GM19023 (cell line): ENCODE results near the gene FSHB.
"Not testable (repeated sequence)": the region's sequence is repeated elsewhere in the genome, so short reads cannot be mapped to it uniquely, and the experiment has no call there.

ENCODE experiments used
- ATAC-seq: cut with Tn5 transposase; IDR thresholded peaks from one replicate; pipeline ENCODE4 v1.9.1; 2021; ENCODE audit warnings: mild to moderate bottlenecking, moderate library complexity; ENCODE audit not compliant: unreplicated experiment

The FSHB gene

DNA sequence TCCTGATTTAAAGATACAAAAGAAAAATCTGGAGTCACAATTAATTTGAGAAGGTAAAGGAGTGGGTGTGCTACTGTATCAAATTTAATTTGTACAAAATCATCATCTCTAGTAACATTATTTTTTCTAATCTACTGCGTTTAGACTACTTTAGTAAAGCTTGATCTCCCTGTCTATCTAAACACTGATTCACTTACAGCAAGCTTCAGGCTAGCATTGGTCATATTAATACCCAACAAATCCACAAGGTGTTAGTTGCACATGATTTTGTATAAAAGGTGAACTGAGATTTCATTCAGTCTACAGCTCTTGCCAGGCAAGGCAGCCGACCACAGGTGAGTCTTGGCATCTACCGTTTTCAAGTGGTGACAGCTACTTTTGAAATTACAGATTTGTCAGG is at the start of gene FSHB:
Gene FSHB, plus strand, starts transcription at position 301 of the 400 bp plus-strand sequence. CDS start 889 bp downstream, outside the sequence.
- ATAC-seq: no peak

DNA sequence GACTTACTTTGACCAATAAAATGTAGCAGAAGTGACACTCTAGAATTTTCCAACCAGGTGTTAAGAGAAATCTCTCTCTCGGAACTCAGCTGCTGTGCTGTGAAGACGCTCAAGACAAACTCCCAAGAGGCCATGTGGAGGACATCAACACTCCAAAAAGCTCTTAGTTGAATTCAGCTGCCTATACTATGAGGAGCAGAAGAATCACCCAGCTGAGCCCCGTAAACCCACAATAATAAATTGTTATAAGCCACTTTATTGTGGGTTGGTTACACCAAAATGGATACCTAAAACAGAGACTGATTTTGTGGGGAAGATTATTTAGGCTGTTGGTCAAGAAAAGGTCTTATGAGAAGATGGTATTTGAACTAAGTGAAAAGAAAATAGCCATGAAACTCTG is 44.1 kb upstream of the FSHB start:
- ATAC-seq: no peak

DNA sequence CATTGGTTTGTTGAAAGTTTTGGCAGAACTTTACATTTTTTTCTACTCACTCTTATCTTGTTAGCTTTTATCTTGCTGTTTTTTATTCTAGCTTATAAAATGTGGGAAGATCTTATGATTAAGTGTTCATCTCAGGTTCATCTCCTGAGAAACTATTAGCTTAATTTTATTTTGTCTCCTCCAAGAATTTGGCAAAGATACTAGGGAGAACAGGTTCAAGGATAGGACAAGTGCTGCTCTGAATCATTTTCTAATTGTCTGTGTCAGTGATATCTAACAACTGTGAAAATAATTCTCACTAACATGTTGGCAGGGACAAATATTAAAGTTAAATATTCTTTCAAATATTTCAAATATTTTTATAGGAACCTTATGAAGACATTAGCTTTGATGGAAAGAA is 38.2 kb upstream of the FSHB start:
- ATAC-seq: no peak

DNA sequence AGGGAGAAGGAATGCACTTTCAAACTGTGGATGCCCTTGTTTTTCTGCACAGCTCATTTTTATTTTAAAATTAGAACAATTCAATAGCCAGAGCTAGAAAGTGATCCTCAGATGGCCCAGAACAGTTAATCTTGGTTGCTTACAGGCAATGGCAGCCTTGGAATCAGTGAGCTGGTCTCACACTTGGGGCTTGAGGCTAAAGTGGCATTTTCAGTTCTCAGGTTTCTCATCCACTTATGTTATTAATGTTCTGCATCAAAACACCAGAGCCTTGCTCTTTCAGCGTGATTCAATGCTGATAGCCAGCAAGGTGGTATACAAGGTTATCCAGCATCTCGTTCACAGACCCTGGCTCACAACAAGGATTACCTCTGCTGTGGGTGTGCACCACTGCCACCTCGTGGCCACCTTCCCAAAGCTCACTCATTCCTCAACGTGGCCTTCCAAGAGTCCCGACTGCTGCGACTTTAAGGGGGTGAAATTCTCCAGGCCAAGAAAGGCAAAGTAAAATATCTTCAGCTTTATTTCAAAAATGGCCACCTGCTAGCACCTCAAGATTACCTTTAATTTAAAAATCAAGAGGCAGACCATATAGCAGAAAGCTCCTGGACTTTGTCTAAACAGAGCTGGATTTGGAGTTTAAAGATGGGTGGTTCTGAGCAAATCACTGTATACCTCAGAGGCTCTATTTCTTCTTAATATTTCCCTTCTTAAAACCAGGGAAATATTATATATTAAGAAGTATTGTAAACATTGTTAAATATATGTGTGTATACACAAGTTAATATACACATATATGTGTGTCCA is 34.2 kb upstream of the FSHB start:
- ATAC-seq: peak; percentile 97

DNA sequence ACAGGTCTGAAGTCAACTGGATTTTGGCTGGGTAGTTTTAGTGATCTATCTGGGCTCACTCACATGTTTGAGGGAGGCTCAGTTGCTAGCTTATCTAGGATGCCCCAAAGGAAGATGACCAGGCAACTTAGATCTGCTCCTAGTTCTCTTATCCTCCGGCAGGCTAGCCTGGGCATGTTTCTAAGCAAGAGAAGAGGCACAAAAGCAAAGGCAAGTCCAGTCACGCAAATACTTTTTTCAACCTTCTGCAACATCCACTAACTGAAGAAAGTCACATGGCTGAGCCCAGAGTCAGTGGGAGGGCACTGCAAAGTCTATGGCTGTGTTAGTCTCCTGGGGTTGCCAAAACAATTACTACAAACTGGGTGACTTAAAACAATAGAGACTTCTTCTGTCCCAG is 32.9 kb upstream of the FSHB start:
- no peak for ATAC-seq

DNA sequence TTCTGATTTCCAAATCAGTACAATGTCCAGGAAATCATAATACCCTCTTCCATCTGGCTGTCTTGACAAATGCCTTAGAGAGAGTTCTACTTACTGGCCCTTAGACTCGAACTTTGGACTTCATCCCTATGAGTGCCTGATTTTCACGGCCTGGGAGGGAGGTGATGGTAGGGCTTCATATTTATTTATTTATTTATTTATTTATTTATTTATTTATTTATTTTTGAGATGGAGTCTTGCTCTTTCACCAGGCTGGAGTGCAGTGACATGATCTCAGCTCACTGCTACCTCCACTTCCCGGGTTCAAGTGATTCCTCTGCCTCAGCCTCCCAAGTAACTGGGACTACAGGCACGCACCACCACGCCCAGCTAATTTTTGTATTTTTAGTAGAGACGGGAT is 27.8 kb upstream of the FSHB start:
- ATAC-seq: not testable (repeated sequence)

DNA sequence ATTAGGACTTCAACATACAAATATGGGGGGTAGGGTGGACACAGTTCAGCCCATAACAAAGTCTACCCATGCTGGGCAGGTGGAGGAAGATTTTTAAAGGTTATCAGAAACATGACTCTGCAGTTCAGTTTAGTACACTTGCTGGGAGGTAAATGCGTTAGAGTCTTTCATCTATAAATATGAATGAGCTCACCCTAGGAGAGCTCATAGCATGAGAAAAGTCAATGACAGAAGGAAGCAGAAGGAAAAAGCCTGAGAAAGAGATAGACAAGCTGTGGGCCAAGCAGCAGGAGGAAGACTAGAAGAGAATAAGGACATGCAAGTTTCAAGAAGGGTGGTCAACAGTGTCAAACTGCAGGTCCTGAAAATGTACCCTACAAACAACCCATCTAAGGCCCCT is 27.0 kb upstream of the FSHB start:
- ATAC-seq: no peak

DNA sequence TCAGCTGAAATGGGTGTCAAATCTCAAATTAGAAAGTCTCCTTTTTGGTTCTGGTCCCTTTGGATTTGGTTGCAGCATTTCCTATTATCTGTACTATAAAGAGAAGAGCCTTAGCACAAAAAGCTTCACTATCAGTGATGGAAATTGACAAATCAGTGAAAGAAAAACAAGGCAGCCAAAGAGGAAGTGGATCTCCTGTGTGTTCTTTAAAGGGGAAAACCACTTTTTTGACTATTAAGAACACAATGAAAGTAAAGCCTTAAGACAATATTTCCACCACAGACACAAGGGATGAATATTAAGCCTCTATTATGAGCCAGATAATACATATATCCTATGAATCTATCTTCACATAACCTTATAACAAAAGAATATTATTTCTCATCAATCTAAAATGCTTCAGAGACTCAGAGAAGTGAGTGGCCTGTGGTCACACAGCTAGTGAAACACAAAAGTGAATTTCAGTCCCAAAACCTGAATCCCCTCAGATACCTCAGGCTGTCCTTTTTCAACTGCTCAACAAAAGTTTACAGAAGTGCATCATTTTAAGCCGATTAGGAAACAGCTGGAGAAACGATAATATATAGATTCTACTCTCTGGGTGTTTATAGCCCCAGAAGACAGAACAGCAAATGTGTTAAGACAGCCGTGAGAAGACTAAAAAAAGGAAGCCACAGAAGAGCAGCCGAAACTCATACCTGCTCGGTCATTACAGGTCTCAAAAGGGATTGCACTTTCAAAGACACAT is 24.4 kb upstream of the FSHB start:
- ATAC-seq: peak; percentile 86

DNA sequence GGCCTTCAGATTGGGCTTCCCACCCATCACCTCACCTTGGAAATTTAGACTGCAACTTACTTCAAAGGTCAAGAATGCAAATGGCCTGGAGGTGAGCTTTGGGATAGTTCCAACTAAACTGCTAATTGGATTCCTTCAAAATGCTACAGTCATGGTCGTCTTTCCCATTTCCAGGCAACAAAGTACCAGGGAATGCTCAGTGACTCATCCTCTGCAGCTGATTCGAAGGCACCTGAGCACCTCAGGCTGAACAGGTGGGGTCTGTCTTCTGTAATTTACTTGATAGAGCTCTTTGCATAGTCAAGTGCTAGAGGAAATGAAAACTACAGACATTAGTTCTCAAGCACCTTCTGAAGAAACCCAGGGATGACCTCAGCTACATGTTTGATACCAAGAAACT is 20.5 kb upstream of the FSHB start:
- no peak for ATAC-seq

DNA sequence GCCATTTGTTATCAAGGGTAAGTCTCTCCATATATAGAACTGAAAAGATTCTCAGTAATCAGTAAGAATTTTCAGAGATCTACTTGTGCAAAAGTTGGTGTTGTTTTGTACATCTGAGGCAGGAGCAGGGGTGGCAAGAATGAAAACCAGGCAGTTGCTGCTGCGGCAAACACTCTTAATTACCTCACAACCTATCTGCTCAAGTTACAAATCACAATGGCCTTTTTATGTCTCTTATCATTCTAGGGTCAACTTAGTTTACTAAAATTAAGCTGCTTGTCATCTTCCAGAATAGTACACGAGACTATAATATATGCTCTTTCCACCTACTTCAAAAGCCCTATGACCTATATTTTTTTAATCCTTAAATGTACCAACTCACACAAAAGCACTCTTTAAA is 14.3 kb upstream of the FSHB start:
- no peak for ATAC-seq

DNA sequence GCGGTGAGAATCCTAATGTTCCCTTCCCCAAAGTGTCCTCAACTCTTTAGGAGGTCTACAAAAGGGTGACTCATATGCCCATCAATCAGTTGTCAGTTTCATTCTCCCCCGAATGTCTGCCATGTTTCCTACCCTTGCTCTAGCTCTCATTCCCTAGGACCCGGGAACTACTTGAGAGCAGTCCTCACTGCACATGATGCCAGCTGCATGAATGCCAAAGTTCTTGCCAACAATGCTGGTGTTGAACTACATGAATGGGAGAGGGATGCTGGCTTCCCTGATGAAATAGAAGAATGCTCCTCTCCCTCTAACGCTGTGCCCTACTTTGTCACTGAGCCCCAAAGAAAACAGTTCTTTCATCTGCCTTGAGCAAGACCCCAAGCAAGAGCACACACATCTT is 12.5 kb upstream of the FSHB start:
- ATAC-seq: no peak

DNA sequence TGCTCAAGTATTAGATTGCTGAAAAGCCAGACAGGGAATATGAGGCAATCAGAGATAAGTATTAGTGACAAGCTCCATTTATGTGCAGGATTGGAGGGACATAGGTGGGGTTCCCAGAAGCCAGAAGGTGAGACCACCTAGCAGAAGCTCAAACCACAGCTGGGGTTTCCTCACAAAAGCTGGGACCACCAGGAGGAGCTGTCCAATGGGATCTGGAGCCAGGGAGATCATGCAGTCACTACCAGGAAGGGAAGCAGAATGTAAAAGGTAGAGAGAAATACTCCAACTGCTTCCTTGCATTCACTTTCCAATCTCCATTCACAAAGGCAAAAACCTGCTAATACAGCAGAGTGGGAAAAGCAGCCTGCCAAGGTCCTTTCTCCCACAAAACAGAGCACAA is 5.2 kb upstream of the FSHB start:
- no peak for ATAC-seq

DNA sequence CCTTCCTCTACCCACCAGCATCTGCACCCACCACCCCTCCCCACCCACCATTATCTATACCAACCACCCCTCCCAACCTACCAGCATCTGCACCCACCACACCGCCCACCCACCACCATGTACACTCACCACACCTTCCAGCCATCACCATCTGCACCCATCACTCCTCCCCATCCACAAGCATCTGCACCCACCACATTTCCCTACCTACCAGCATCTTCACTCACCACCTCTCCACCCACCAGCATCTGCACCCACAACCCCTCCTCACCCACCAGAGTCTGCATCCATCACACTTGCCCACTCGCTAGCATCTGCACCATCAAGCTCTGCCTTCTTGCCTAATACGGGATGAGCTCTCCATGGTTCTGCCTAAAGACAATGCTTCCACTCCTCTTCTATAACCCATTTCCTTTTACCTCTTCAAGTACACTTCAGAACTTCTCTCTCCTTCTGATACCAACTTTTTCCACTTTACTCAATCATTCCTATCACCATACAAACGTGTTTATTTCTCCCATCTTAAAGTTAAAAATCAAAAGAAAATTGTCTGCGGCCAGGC is 2.4 kb upstream of the FSHB start:
- ATAC-seq: no peak

DNA sequence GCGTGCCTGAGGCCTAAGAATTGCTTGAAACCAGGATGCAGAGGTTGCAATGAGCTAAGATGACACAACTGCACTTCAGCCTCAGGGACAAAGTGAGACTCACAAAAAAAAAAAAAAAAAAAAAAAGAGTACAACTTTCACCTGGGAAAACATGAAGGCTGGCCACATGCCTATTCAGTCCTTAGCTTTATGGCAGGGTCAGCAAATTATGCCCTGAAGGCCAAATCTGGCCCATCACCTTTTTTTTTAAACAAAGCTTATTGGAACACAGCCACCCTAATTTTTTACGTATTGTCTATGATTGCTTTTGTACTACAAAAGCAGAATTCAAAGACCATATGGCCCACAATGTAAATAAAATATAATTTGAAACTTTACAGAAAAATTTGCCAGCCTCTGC is 8.2 kb downstream of the FSHB start:
- no peak for ATAC-seq

DNA sequence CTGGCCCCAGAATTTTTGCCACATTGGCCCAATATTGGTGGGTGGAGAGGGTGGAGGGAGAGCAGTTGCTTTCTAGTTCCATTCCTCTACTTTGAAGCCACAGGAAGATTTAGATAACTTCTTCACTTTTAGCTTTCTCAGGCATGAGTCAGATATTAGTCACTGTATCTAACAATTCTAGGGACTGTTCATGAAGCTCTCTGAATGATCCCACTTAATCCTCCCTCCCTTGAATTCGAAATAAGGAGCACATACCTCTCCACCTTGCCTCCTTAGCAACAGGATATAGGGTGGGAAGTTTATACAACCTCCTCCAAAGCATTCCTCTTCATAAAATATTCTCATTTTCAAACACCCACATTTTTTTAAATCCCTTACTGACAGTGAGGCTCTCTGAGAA is 13.5 kb downstream of the FSHB start:
- ATAC-seq: no peak

DNA sequence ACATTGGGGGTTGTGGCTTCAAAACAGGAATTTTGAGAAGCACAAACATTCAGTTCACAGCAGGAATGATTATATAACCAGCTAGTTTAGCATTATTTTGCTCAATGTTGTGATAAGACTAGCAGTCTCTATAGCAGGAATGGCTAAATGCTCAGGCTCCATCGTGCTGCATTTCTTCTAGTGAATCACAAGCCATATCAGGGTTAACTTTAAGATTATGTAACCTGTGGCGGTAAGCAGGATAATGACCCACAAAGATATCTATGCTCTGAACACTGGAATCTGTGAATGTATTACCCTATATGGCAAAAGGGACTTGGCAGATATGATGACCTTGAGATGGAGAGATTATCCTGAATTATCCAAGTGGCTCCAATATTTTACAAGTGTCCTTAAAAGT is 14.8 kb downstream of the FSHB start:
- no peak for ATAC-seq

DNA sequence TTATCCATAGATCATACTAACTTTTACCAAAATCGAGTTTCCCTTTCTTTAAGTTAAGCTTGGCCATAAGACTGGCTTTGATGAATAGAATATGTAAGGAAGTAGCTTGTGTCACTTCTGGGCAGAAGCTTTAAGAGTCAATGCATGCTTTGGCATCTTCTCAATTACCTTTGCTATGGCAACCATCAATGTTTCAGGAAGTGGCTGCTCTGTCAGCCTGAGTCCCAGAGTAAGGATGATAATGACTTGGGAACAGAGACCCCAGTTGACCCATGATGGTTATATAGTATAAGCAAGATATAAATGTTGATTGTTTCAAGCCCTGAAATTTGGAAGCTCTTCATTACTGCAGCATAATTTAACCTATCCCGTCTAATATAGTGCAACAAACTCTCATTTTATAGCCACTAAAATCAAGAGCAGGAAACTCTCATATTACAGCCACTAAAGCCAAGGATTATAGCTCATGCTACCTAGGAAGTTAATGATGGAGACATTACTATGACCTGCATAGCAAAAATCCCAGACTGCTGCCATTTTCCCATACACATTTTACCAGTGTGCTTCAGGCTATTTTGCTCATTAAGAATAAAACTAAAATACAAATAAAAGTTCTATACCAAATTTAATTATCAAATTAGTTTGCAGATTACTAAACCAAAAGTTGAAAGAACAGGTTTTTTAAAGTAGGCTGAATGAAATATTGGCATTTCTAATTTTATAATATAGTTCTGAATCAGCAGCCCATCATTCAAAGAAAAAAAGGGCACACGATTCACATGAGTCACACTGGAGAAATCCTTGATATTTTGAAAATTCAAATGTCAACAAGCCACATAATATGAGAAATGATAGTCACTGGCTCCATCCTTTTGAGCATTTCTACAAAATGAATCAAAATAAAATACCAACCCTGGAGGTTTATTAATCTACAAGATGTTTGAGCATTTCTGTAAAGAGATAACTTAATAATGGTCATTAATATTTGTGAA is 23.8 kb downstream of the FSHB start:
- ATAC-seq: no peak

DNA sequence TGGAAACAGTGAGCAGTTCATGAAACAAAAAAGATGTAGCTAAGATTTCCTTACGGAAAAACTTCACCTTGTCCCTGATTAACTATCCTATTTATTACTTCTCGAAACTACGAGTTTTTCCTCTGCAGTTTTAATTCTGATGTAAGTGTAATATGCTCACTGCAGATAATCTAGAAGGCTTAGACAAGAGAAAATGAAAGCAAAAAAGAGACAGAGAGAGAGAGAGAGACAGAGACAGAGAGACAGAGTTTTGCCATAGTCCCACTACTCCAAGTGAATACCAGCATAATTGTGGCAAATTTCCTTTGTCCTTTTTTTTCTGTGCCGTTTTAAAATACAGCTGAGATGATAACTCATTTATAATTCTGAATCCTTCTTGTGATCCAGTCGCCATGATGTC is 24.8 kb downstream of the FSHB start:
- no peak for ATAC-seq

DNA sequence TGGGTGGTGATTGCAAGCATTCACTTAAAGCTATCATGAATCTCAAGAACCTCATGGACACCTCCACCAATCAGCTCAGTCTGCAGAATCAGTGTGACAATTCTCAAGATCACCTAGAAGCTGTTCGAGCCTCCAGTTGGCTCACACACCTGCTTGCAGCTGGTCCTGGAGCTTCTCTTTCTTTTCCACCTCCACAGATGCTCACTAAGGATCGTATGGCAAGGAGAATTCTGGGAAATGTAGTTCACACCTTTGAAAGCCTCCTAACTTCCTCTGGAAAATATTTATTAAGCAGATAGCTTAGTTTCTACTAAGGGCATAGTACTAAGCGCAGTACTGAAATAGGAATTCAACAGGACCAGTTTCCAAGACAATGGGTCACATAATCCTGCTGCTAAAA is 26.2 kb downstream of the FSHB start:
- ATAC-seq: no peak

DNA sequence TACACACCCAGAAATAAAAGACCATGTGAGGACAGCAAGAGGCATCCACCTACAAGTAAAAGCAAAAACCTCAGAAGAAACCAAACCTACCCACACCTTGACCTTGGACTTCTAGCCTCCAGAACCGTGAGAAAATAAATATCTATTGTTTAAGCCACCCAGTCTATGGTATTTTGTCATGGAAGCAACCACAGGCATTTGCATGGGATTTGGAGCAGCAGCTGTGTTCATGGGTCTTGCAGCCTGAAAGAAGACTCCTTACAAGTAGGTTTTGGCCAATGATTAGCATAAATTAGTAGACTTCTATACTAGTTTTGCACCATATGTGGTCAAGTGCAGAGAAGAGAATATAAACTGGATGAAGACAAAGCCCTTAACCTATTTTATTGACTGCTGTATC is 27.9 kb downstream of the FSHB start:
- no peak for ATAC-seq

DNA sequence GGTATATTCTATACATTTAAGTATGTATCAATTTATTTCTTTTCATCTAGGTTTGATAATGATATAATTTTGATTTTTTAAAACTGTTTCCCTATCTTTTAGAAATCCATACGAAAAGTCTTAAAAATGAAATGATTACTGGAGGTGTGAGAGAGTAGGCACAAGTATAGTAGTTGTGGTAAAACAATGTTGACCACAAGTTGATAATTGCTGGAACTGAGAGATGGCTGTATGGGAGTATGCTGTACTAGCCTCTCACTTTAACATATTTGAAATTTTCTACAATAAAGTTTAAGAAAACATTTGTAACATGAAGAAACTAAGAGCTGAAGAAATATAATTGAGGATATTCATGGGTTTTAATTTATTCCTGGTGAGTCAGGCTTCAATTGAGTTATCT is 30.0 kb downstream of the FSHB start:
- no peak for ATAC-seq
